HPDE6-E6E7 (cell line): Measurements from ENCODE around the gene GRN.

Experiments used
- DNase-seq: peaks from one replicate; pipeline ENCODE4 v3.0.0; 2011; ENCODE audit warnings: missing footprints; ENCODE audit errors: extremely low spot score

GRN gene

DNA sequence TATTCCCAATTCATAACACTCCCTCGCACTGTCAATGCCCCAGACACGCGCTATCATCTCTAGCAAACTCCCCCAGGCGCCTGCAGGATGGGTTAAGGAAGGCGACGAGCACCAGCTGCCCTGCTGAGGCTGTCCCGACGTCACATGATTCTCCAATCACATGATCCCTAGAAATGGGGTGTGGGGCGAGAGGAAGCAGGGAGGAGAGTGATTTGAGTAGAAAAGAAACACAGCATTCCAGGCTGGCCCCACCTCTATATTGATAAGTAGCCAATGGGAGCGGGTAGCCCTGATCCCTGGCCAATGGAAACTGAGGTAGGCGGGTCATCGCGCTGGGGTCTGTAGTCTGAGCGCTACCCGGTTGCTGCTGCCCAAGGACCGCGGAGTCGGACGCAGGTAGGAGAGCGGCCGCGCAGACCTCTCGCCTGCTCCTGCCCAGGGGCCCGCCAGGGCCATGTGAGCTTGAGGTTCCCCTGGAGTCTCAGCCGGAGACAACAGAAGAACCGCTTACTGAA, at the start of gene GRN:
Gene GRN (plus strand): TSS at position 364 of the 515 bp plus-strand sequence. CDS start 3,863 bp downstream, outside the sequence.
- peak; percentile 99 for DNase-seq

DNA sequence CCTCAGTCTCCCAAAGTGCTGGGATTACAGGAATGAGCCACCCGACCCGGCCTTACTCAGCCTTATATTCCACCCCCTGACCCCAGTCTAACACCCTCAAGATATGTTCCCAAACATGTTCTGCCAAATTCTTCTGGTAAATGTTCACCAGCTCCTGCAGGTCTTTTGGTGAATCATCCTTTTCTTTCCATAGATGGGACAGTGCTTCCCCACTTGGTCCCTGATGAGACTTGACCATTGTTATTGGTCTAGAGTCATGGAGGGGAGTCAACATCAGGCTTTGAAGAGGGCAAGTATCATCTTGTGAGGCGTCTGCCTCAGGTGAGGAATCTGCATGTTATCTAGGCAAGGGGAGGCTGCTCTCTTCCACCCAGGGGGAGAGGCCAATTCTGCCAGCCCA, 47.1 kb upstream of the GRN start:
- DNase-seq: peak; percentile 39

DNA sequence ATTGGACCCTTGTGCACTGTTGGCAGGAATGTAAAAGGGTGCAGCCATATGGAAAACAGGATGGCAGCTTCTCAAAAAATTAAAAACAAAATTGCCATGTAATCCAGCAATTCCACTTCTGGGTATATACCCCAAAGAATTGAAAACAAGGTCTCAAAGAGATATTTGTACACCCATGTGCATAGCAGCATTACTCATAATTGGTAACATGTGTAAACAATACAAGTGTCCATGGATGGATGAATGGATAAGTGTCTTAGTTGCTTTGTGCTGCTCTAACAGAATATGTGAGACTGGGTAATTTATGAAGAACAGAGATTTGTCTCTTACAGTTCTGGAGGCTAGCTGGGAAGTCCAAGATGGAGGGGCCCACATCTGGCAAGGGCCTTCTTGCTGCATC, 40.5 kb upstream of the GRN start:
- no peak for DNase-seq

DNA sequence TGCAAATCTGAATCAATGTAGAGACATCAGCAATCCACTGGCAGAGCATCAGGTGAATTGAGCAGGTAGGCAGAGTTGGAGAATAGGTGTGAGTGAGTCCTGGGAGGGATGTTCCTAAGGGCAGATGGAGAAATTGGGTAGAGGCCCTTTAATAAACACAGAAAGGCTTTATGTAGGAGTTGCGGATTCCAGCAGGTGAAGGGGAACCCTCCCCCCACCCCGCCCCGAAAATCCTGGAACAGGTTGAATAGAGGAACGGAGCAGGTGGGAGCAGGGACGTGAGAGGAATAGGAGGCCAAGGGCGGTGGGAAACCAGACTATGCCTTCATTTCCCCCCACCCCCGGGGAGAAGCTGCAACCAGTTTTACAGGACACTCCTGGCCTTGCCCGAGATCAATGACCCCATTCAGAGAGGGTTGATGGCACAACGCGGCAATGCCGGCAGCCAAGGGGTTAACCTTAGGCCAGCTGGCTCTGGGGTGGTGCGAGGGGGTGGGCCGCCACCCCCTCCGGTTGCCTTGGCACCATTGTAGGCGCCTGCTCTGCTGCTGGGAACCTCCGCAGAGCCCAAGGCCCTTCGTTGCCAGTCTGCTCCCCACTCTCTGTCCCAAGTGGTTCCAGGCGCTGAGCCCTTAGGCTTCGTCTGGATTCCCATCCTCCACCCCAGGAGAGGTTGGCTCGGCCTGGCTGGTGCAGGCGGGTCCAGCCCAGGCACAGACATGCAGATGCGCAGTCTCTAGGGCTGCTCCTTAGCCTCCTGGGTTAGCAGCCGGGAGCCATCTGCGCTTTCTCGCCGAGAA, 37.5 kb upstream of the GRN start:
- peak; percentile 83 for DNase-seq

DNA sequence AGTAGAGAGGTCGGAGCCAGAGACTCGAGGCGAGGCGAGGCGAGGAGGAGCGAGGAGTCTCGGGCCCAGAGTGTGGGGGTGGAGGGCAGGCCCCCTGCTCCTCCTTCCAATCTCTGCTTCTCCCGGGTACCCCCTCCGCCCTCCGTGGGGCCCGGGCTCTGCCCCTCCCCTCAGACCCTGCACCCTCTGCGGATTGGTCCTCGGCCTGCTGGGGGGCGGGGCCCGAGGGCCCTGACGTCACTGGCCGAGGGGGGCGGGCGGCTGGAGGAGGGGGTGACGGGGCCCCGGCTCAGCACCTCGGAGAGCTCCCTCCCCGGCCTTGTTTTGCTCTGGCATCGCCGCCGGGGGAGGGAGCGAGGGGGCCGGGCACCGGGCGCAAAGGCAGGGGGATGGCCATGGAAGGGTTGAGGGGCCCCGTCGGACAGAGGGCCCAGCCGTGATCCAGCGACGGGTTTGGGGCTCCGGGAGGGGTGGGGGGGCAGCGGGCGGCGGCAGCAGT, 36.7 kb upstream of the GRN start, which contains the start of gene RUNDC3A:
Gene RUNDC3A (plus strand): TSS at position 282 of the 499 bp plus-strand sequence. CDS start 232 bp downstream, outside the sequence.
- peak; percentile 94 for DNase-seq

DNA sequence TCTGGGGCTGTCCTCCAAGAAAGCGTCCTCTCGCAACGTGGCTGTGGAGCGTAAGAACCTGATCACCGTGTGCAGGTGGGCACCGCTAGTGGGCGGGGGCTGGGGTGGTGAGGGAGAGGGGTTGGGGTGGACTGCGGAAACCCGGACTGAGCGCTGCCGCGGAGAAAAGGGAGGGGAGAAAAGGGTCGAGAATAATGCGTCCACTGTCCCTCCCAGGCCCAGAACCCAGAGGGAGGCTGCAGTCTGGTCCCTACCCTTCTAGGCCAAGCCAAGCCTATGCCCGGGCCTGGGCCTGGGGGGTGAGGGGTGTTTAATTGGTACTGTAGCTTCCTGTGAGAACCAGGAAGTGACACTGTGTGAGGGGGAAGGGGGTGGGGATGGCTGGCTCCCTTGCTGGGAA, 36.2 kb upstream of the GRN start:
- DNase-seq: no peak

DNA sequence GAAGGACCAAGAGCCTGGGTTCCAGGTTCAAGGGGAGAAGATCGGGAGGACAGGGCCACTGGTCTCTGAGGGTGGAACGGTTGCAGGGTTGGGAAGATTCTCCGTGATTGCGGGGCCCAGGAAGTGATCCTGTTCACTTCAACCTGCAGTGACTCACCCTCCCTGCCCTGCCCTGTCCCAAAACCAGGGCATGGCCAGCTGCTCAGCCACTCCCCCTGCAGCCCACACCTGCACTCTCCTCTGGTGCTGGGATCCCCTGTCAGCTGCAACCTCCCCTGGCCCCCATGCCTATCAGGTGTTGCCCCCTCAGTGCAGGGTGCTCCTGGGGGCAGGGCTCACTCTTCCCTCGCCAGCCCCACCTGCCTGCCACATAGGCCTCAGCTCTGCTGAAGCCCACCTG, 35.6 kb upstream of the GRN start:
- DNase-seq: peak; percentile 70

DNA sequence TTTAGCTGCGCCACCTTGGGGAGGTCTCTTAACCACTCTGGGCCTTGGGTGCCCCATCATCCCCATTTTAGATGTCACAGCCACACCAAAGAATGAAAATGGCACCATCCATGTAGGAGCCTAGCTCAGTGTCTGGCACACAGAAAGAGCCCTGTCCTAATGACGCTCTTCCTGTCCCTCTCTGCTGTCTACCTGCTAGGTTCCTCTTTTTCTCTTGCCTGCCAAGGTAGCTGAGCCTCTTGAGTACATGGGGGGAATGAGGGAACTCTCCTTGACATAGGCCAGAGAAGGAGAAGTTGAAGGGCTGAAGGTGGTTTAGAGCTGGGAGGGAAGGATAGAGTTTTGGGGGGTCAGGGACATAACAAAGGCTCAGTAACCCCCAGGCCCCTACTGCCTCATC, 34.9 kb upstream of the GRN start:
- no peak for DNase-seq

DNA sequence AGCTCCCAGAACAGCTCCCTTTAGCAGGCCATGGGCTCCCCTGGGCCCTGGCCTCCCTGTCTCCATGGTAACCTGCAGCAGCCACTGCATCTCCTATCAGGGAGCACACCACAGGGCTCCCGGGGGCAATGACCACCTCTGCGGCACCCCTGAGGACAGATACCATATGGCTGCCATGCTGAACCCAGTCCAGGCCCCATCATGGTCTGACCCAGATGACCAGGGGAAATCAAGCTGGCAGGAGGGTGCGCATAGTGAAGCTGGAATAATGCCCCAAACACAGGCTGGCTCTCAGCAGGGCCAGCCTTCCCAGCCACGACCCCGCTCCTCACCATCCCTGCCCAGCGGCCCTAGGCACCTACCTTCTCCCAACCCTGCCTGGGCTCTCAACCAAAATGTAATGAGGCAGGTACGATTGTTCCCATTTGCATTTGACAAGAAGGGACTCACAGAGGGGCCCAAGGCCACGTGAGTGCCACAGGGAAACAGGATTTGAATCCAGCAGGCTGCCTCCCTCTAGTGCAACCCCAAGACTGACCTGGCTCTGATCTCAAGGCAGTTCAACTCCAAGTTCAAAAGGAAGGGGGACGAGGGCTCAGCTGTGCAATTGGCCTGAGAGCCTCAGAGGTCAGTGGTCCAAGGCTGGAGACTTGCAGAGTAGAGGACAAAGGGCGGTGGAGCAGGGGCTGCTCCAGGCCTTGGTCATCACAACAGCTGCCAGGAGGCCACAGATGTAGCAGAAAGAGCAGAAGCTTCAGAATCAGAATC, 34.3 kb upstream of the GRN start:
- DNase-seq: no peak

DNA sequence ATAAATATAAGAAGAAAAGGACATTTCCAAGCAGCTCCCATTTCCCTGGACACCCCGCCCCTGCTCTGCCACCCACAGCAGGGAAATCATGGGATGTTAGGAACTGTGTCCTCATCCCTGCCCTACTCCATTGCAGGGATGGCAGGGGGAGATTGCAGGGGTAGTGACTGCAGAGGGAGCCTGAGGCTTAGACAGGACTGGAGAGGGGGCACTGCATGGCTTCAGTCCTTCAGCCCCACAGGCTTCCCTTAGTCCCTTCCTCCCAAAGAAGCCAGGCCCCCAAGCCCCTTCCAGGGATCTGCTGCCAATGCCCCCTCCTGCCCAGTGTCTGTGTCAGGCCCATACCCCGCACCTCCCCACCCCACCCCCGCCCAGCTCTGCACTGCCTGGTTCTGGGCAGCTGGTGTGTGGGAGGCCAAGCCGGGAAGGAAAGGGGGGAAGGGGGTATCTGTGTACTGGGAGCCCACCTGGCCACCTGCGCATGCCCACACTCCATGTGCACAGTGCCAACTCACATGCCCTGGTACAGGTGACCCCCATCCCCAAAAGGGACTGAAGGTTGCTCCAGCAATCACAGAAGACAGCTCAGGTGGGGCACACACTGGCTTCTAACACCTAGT, 33.4 kb upstream of the GRN start:
- no peak for DNase-seq

DNA sequence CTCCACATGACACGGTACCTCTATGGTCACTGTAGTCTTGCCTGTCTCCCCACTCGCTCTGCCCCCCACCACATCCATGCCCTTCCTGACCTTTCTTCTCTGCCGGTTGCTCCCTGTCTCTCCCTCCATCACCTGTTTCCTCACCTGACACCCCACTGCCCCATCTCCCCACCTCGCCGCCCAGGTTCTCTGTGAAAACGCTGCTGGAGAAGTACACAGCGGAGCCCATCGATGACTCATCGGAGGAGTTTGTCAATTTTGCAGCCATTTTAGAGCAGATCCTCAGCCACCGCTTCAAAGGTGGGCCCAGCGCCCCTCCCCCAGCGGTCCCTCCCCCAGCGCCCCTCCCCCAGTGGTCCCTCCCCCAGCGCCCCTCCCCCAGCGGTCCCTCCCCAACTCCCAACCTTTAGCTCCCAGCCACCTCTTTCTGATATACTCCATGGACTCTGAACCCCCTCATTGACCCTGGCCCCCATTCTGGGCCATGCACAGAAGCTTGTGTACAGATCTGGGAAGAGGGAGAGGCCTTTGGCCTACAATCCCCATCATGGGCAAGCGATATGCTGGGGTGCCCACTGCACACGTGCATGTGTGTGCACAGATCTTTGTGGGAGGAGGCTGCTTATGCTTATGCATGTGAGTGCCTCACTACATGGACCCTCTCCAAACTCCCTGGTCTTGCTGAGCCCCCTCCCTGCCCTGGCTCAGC, 32.6 kb upstream of the GRN start:
- DNase-seq: no peak

DNA sequence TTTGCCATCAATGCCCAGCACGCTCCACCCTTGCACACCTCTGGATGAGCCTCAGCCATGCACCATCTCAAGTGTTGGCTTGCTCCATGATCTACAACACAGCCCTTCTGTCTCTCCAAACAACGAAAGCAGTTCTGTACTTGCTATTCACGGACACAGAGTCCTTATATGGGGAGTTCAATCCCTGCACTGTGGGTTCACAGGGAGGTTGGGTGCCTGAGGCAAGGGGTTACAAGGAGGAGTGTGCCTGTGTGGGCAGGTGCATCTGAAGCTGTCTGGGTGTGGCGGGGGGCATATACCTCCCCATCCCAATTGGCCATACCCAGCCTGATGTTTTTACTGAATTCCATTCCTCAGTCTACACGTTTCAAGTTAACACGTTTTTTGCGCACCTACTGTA, 31.1 kb upstream of the GRN start:
- DNase-seq: no peak

DNA sequence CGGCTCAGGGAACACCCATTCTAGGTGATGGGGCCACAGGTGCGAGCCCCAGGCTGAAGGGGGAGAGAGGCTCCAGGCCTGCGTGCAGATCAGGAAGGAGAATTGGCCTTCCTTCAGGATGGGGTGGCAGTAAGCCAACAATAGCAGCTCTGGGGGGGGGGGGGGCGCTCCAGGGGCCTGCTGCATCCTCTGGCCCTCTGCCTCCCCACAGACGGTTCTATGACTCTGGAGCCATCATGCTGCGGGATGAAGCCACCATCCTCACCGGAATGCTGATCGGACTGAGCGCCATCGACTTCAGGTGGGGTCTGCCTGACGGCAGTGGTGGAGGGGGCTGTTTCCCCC, 30.6 kb upstream of the GRN start:
- no peak for DNase-seq

DNA sequence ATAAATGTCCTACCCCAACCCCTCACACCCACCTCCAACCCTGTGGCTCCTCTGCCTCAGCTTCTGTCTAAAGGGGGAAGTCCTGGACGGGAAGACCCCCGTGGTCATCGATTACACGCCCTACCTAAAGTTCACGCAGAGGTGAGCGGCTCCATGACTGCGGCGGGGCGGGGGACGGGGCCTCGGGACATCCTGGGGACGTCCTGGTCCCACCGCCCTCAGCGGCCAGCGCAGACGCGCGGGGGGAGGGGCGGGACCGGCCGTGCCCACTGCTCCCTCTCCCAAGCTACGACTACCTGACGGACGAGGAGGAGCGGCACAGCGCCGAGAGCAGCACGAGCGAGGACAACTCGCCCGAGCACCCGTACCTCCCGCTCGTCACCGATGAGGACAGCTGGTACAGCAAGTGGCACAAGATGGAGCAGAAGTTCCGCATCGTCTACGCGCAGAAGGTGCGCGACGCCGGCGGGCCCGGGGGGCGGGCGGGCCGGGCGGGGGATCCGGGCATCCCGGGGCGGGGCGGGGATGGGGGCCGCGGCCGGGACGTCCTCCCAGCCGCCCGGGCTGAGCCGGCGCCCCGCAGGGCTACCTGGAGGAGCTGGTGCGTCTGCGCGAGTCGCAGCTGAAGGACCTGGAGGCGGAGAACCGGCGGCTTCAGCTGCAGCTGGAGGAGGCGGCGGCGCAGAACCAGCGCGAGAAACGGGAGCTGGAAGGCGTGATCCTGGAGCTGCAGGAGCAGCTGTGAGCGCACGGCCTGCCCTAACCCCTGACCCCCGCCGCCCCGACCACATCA, 30.0 kb upstream of the GRN start:
- peak; percentile 74 for DNase-seq

DNA sequence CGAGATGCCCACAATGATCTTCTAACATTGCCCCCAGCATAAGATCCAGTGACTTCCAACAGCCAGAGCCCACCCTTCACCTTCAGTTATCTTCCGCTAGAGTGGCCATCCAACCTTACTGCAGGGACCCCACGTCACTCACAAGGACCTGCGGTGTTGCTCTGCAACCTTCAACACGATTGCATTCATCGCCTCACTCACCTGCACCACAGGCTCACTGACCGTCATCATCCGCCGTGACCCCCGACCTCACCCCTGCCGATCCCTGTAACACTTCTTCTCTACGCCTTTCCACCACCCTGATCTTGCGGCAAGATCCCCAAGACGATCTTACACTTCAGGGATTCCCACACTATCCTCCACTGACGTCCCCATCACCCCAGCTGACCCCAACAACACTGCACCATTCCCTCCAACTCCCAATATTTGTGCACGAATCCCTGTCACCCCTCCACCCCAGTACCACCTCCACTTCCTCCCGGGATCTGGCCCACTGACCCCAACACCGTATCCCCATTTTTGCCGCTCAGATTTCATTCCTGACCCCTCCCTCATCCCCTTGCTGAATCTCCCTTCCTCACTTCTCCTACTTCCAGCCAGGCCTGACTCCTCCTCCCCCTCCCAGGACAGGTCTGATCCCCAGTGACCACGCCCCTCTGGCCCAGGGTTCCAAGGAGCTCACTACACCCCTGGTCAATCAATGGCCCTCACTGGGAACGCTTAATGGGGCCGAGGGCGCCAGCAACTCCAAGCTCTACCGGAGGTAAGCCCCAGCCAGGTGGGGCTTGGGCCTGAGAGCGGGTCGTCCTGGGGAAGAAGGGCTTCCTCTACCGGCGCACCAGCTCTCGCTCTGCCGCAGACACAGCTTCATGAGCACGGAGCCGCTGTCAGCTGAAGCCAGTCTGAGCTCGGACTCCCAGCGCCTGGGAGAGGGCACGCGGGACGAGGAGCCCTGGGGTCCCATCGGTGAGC, 29.1 kb upstream of the GRN start:
- no peak for DNase-seq

DNA sequence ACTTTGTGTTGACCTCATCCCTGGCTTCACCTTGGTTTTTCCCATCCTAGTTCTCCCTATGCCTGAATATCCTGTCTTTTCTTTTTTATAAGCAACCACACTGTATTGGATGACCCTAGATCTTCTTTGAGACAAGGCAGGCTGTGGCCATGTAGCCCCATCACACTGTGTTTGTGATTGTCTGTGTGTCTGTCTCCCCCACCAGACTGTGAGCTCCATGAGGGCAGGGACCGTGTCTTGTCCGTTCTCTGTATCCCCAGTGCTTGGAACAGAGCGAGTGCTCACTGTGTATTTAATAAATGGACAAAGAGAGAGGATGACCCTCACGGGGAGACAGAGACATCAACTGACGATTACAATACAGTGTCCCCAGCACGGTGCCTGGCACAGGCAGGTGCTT, 27.6 kb upstream of the GRN start:
- DNase-seq: no peak

DNA sequence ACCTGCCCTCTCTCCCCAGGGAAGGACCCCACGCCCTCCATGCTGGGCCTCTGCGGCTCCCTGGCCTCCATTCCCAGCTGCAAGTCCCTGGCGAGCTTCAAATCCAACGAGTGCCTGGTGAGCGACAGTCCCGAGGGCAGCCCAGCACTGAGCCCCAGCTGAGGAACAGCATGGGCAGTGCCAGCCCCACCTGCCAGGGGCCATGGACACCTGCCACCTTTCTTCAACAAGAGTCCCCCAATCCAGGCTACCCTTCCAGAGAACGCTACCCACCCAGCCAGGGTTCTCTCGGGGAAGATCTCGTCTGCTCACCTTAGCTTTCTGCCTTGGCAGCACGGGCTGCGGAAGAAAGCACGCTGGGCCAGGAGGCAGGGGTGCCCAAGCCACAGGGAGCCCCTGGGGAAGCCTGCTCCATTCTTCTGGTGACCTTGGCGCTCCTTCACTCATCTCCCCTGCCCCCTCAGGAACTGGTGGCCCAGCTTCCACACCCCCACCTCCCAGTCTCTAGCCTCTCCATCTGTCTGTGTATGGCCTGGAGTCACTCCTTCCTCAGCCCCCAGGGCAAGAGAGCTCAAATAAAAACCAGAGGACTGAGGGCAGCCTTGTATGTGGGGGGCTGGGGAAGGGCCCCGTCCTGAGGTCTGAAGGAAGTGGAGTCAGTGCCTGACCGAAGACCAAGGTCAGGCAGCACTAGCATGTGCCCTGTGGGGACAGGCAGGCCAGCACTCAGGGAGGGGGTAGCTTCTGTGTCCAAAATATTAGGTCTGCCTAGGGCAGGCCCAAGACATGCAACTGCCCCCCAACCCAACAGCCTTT, 26.8 kb upstream of the GRN start:
- DNase-seq: no peak

DNA sequence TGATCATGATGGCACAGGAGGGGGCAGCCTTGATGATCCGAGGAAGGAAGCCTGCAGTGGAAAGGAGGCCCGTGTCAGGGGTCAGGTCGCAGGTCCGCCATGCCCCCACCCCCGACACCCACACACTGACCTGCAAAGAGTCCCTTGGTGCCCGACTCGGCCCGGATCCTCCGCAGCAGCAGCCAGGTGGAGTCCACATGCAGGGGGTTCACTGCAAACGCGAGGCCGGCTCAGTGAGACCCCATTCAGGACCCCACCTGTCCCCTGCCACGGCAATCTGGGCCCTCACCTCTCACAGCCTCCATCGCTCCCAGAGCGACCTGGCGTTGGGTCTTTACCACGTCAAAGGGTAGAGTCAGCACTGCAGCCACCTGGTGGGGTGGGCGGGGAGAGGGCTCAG, 25.0 kb upstream of the GRN start:
- no peak for DNase-seq
